Stimulated activated naive CD4-positive, alpha-beta T cell treated with Interleukin-2 at 50 U/mL for 16 hours (primary cell): ENCODE data around the gene BCL7B.
"Not testable (repeated sequence)": the region's sequence is repeated elsewhere in the genome, so short reads cannot be mapped to it uniquely, and the experiment has no call there.

ENCODE experiments used
- DNase-seq: peaks from one replicate; lab custom pipeline; 2025; lab: John Stamatoyannopoulos, UW

Gene BCL7B

GRCh38 chr7:73535918-73536317, 21.6 kb downstream of the BCL7B start:
- not testable (repeated sequence) for DNase-seq

DNA sequence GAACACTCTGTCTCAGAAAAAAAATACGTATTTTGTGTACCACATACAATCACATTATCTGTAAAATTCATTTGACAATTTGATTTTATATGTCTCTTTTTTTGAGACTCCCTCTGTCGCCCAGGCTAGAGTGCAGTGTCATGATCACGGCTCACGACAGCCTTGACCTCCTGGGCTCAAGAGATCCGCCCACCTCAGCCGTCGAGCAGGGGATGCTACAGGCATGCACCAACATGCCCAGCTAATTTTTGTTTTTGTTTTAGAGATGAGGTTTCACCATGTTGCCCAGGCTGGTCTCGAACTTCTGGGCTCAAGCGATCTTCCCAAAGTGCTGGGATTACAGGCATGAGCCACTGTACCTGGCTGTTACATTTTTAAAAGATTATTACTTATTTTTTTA, 23.7 kb downstream of the BCL7B start:
- no peak for DNase-seq

- DNase-seq: no peak
Measured at GRCh38 chr7:73532224-73532623, 25.3 kb downstream of the BCL7B start.

GRCh38 chr7:73530800-73531199, 26.7 kb downstream of the BCL7B start:
- no peak for DNase-seq

DNA sequence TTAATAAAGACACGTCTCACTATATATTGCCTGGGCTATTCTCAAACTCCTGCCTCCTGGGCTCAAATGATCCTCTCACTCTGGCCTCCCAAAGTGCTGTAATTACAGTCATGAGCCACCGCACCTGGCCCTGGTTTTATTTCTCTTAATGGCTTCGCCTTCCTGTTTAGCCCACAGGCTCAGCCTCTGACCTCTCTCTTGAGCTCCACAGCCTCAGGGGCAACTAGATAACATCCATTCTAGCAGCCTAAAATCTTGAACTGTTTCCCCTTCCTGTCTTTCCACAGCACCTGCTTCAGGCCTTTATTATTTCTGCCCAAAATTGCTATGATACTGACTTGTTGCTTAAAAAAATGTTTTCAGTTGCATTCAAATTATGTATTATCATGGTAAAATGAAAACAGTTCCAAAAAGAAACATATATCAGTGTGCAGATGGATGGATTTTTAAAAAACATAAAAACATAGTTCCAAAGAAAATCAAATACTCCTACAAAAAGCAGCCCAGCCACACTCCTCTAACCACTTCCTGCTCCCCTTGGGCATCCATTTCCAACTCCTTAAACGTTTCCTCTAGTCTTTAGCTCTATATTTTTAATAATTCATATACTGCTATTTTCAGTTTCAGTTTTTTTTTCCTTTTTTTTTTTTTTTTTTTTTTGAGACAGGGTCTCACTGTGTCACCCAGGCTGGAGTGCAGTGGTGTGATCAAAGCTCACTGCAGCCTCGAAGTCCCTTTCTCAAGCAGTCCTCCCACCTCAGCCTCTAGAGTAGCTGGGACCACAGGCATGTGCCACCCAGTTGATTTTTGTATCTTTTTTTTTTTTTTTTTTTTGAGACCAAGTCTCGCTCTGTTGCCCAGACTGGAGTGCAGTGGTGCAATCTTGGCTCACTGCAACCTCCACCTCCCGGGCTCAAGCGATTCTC, 30.3 kb downstream of the BCL7B start:
- DNase-seq: no peak

DNA sequence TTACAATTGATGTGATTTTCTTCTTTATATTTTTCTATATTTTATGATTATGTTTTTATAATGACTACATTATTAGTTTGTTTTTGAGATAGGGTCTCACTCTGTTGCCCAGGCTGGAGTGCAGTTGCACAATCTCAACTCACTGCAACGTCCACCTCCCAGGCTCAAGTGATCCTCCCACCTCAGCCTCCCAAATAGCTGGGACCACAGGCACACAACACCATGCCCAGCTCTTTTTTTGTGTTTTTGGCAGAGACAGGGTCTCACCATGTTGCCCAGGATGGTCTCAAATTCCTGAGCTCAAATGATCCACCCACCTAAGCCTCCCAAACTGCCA, 31.4 kb downstream of the BCL7B start:
- not testable (repeated sequence) for DNase-seq

DNA sequence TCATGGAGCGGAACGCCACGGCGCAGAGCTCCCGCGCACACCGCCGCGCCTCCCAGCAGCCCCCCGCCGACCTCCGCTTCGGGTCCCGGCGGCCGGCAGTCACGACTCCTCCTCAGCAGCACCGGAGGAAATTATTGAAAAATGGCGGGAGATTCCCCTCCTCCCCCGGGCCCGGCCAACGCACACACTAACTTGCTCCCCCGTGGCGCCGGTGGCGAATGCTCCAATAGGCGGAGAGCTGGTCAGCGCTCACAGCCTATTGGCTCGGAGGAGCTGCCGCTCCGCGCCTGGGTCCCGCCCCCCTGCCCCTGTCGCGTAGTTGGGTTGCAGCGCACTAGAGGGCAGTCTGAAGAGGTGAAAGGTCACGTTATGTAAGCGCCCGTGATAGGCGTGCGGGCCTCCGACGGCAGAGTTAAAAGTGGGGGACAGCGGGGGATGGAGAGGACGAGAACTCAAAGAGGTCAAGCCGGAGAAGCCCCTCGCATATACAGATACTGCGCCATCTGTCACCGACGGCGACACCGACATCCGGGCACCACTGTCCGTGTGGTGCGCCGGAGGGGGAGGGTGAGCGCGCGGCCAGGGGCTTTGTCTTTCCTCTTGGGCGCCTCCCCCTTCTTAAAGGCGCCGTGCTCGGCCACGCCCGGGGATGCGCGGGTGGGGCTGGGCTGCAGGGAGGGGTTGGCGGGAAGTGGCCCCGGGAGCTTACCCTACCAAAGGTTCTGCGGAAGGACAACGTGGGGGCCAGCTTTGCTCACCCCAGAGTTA, 35.2 kb downstream of the BCL7B start, which contains the start of gene BAZ1B:
Gene BAZ1B, minus strand, starts transcription at position 189 of the 768 bp plus-strand sequence. CDS start 360 bp downstream, outside the sequence.
- DNase-seq: peak; percentile 99

DNA sequence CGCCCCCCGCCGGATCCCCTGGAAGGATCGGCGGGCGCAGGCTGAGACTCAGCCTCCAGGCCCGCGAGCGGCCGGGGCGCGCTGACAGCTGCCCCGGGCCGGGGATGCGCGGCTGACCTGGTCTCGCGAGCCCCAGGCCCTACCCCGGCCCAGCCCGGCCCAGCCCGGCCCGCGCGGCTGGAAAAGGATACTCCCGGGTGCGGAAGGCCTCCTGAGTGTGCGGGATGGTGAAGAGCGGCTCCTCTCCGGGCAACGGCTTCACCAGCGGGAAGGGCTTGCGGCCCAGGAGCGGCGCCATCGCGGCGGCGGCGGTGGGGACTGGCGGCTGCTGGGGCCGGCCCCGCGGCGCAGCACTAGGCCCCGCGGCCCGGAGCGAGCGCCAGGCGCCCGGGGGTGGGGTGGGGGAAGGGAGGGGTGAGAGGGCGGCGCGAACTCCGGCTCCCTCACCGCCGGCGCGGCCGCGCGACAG, 35.8 kb downstream of the BCL7B start:
- DNase-seq: peak; percentile 74

DNA sequence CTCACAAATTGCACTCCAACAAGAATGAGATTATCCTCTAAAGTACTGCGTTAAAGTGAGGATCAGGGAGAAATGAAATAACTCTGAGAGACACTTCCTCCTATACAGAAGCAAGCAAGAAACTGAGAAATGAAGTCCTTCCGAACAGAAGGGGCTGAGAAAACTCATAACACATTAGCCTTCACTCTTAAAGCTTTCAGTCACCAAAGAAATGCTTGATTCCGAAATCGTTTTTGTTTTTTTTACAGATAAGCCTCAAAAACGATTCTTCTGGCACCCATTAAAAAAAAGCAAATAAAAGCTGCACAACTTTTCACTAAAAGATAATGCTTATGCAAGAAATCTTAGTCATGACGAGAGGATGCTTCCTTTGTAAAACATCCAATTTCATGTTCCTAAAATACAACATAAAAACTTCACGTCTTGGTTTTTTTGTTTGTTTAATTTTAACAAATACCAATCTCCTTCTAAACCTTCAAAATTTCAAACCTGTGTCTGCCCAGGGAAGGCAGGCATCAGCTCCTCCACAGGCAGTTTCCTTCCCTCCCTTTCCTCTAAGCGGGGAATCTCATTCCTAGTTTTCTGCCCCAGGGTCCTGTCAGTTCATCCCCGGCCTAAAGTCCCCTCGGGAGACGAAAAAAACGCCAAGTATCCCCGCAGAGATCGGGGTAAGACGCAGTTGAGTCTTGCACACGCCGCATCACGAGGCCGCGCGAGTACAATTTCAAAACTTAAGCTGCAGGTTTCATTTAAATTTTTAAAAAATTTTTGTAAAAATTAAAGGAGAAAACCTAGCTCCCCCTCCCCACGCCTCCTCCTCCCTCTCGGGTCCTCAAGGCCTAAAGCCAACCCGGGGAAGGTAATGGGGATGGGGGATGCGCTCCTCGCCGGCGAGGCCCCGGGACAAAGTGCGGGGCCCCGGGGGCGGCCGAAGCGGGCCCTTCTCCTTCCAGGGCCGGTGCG, 36.5 kb downstream of the BCL7B start:
- no peak for DNase-seq

GRCh38 chr7:73519867-73520672, 37.4 kb downstream of the BCL7B start:
- peak; percentile 6 for DNase-seq

DNA sequence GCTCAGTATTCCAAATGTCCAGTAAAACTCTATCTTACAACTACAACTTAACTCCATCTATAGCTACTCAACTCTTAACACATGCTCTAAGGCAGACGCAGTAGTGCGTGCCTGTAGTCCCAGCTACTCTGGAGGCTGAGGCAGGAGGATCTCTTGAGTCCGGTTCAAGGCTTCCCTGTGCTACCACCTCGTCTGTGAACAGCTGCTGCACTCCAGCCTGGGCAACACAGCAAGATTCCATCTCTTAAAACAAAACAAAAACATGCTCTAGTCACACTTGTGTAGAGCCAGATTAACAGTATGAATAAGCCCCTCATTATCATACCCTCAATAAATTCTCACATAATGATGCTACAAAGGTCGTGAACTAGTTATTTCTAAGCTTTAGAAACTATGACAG, 39.0 kb downstream of the BCL7B start:
- DNase-seq: no peak

DNA sequence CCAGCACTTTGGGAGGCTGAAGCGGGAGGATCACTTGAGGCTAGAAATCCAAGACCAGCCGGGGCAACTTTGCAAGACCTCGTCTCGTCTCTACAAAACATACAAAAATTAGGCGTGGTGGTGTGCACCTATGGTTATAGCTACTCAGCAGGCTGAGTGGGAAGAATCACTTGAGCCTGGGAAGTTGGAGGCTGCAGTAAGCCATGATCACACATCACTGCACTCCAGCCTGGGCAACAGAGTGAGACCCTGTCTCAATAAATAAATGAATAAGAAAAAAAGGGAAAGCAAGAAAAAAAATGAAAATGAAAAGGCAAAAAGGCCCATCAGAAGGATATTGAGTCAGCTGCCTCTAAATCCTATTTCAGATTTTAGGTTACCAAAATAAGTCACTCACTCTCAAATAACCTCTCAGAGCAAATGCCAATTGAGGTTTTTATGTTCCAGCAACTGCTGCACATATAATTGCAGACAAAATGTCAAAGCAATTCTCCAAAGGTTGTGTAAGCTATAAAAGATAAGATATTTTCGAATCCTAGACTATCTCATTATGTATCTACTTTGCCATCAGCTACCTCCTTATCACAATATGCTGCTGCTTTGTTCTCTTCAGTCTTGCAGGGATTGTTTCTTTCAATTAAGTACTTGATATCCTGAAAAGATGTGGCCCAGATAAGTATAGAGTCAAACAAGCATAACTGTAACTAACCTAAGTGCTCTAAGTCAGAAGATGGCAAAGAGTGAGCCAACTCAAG, 40.1 kb downstream of the BCL7B start:
- DNase-seq: no peak

- DNase-seq: no peak
Measured at GRCh38 chr7:73515178-73515577, 42.3 kb downstream of the BCL7B start.

GRCh38 chr7:73512018-73512780, 45.3 kb downstream of the BCL7B start:
- no peak for DNase-seq

- no peak for DNase-seq
Measured at GRCh38 chr7:73509463-73509862, 48.0 kb downstream of the BCL7B start.

DNA sequence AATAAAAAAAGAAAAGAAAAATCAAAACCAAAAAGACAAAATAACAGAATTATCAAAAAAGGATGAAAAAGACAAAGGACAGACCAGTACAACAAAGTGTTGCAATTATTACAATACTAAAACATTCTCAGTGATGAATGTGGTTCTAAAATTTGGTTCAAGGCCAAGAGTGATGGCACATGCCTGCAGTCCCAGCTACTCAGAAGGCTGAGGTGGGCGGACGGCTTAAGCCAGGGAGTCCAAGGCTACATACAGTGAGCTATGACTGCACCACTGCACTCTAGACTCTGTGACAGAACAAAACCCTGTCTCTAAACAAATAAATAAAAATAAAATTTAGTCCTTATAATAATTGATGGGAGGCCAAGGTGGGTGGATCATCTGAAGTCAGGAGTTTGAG, 49.9 kb downstream of the BCL7B start:
- DNase-seq: no peak

- DNase-seq: no peak
Measured at GRCh38 chr7:73504920-73505319, 52.6 kb downstream of the BCL7B start.

DNA sequence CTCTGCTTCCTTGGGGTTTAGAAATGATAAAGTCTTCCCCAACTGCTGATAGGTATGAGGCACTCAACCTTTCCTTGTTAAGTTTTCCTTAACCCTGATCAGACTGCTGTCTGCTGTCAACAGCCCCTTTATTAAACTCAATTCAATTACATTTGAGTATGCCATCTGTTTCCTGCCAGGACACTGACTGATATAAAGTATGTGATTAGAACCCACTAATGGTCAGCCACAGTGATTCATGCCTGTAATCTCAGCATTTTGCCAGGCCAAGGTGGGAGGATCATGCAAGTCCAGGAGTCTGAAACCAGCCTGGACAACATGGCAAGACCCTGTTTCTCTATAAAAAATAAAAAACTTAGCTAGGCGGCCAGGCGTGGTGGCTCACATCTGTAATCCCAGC, 53.5 kb downstream of the BCL7B start:
- DNase-seq: no peak

GRCh38 chr7:73503229-73503628, 54.3 kb downstream of the BCL7B start:
- no peak for DNase-seq
